GM10248 (cell line): ENCODE results near the gene TPCN2.

Experiments
- CTCF ChIA-PET: fragments of 300-600 bp; sonication (Branson Sonifier 250); formaldehyde crosslinking; extraction: SDS; loops from one replicate; lab custom pipeline; 2021; ENCODE audit warnings: antibody characterized with exemption; lab: Yijun Ruan, JAX
- POLR2A ChIA-PET: fragments of 350-650 bp; sonication (Branson Sonifier 250); formaldehyde crosslinking; extraction: SDS; loops from one replicate; lab custom pipeline; 2020; ENCODE audit warnings: antibody characterized with exemption; lab: Yijun Ruan, JAX
- DNase-seq: peaks from one replicate; pipeline ENCODE4 v3.0.0; 2012; ENCODE audit errors: extremely low spot score
- TF ChIP-seq, protein P1 (sequence below): IDR thresholded peaks from 2 replicates; pipeline ENCODE4 v1.5.1; 2012; ENCODE audit warnings: mild to moderate bottlenecking, low read depth; ENCODE audit errors: extremely low read depth, missing control alignments, control extremely low read depth

Gene TPCN2

GRCh38 chr11:69106031-69106811 is 57.5 kb downstream of the TPCN2 start:
- CTCF ChIA-PET = interaction anchor here (0.9 to 1.3 kb wide), 3 partner anchors 17 to 564 kb away, joined by 3 read pairs; no protein-coding TSS in a partner anchor
- TF ChIP-seq, protein P1, sequence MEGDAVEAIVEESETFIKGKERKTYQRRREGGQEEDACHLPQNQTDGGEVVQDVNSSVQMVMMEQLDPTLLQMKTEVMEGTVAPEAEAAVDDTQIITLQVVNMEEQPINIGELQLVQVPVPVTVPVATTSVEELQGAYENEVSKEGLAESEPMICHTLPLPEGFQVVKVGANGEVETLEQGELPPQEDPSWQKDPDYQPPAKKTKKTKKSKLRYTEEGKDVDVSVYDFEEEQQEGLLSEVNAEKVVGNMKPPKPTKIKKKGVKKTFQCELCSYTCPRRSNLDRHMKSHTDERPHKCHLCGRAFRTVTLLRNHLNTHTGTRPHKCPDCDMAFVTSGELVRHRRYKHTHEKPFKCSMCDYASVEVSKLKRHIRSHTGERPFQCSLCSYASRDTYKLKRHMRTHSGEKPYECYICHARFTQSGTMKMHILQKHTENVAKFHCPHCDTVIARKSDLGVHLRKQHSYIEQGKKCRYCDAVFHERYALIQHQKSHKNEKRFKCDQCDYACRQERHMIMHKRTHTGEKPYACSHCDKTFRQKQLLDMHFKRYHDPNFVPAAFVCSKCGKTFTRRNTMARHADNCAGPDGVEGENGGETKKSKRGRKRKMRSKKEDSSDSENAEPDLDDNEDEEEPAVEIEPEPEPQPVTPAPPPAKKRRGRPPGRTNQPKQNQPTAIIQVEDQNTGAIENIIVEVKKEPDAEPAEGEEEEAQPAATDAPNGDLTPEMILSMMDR = no peak
- POLR2A ChIA-PET = no interaction called here
- no peak for DNase-seq

GRCh38 chr11:69107413-69107812 is 58.7 kb downstream of the TPCN2 start:
- DNase-seq = no peak
- ChIA-PET POLR2A (no interaction called here), CTCF (no interaction called here)
- TF ChIP-seq, protein P1 = no peak

GRCh38 chr11:69108030-69108429 is 59.3 kb downstream of the TPCN2 start:
- TF ChIP-seq, protein P1 = no peak
- ChIA-PET CTCF (interaction anchor here (1.1 kb wide), 1 partner anchor 18 kb away, joined by 5 read pairs; no protein-coding TSS in a partner anchor), POLR2A (no interaction called here)
- DNase-seq = no peak

- DNase-seq = no peak
- TF ChIP-seq, protein P1 = no peak
- ChIA-PET CTCF (interaction anchor here (1.1 kb wide), 1 partner anchor 19 kb away, joined by 5 read pairs; no protein-coding TSS in a partner anchor), POLR2A (no interaction called here)
Observed at GRCh38 chr11:69108559-69108958, 59.8 kb downstream of the TPCN2 start.

DNA sequence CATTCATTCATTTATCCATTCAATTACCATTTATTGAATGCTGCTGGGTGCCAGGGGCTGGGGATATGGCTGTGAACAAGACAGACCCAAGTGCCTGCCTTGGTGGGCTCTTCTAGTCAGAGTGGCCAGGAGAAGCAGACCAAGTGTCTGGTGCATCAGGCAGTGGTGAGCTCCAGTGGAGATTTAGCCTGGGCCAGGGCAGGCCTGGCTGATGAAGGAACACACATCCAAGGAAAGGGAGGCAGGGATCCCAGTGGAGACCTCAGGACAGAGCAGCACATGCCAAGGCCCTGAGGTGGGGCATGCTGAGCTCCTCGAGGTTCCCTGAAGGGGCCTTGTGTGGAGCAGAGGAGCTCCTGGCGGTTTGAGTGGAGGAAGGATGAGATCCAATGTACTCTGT is 60.4 kb downstream of the TPCN2 start:
- no peak for DNase-seq
- ChIA-PET CTCF (interaction anchor here (1.1 kb wide), 1 partner anchor 19 kb away, joined by 5 read pairs; no protein-coding TSS in a partner anchor), POLR2A (no interaction called here)
- TF ChIP-seq, protein P1 = no peak

GRCh38 chr11:69110451-69110850 is 61.7 kb downstream of the TPCN2 start:
- no peak for DNase-seq
- TF ChIP-seq, protein P1 = no peak
- ChIA-PET CTCF (no interaction called here), POLR2A (no interaction called here)
